NCI-H2196 treated with DMSO at 0.1 percent for 48 hours (cell line): ENCODE data around the gene RRM2.

Experiments used
- DNase-seq: peaks from one replicate; lab custom pipeline; 2025; ENCODE audit not compliant: unreplicated experiment; lab: John Stamatoyannopoulos, UW

RRM2 gene

GRCh38 chr2:10148268-10148667 is 25.7 kb downstream of the RRM2 start:
- DNase-seq = no peak

GRCh38 chr2:10149635-10150034 is 27.1 kb downstream of the RRM2 start:
- DNase-seq = no peak

GRCh38 chr2:10150436-10150835 is 27.9 kb downstream of the RRM2 start:
- DNase-seq = no peak

GRCh38 chr2:10151462-10151861 is 28.9 kb downstream of the RRM2 start:
- no peak for DNase-seq

- no peak for DNase-seq
Measured at GRCh38 chr2:10157293-10157692, 34.8 kb downstream of the RRM2 start.

- DNase-seq = no peak
Measured at GRCh38 chr2:10158681-10159080, 36.1 kb downstream of the RRM2 start.

- DNase-seq = no peak
Measured at GRCh38 chr2:10159086-10159485, 36.5 kb downstream of the RRM2 start.

- no peak for DNase-seq
Measured at GRCh38 chr2:10159581-10160131, 37.1 kb downstream of the RRM2 start.

GRCh38 chr2:10160203-10160955 is 37.8 kb downstream of the RRM2 start:
- no peak for DNase-seq

GRCh38 chr2:10161206-10161931 is 38.8 kb downstream of the RRM2 start:
- DNase-seq = no peak

GRCh38 chr2:10161961-10162441 is 39.5 kb downstream of the RRM2 start:
- peak; percentile 45 for DNase-seq

- no peak for DNase-seq
Measured at GRCh38 chr2:10162586-10163497, 40.3 kb downstream of the RRM2 start.

- no peak for DNase-seq
Measured at GRCh38 chr2:10163498-10164486, 41.3 kb downstream of the RRM2 start.

- no peak for DNase-seq
Measured at GRCh38 chr2:10164601-10165000, 42.1 kb downstream of the RRM2 start.

GRCh38 chr2:10165282-10165681 is 42.7 kb downstream of the RRM2 start:
- no peak for DNase-seq

- DNase-seq = no peak
Measured at GRCh38 chr2:10165861-10166675, 43.5 kb downstream of the RRM2 start.

GRCh38 chr2:10166676-10167292 is 44.2 kb downstream of the RRM2 start:
- no peak for DNase-seq

- DNase-seq = no peak
Measured at GRCh38 chr2:10167316-10167715, 44.8 kb downstream of the RRM2 start.

GRCh38 chr2:10168221-10168620 is 45.7 kb downstream of the RRM2 start:
- no peak for DNase-seq
